Cardiac muscle cell (in vitro differentiated cells and primary cell): ENCODE measurements around the gene ZNF462. TPM values are rescaled to one million over a fixed set of nuclear protein-coding genes. Genes with fewer than 3 reads are reported as not detected.
A peak's percentile ranks its signal among the peaks of the same experiment; 100 is the strongest.

ENCODE experiments used
- DNase-seq, 2 donors: peaks; one replicate each; pipeline versions ENCODE4 v3.0.0 to v3.0.0-alpha.2; 2010 to 2017; ENCODE audit warnings: low read depth in 1 of 2, low spot score in 1 of 2
- H3K27ac ChIP-seq: fragments of 200-600 bp; sonication (generic); 2 replicates; pipeline ENCODE4 v1.5.1; 2016
- H3K27me3 ChIP-seq: fragments of 200-600 bp; sonication (generic); 2 replicates; pipeline ENCODE4 v1.6.0; 2016; ENCODE audit warnings: control low read depth
- H3K36me3 ChIP-seq: fragments of 200-600 bp; sonication (generic); 2 replicates; pipeline ENCODE4 v1.5.1; 2016; ENCODE audit warnings: control low read depth
- H3K4me1 ChIP-seq: fragments of 200-600 bp; sonication (generic); 2 replicates; pipeline ENCODE4 v1.8.1; 2017; ENCODE audit warnings: low read depth, mild to moderate bottlenecking, mixed run types
- H3K4me3 ChIP-seq: fragments of 200-600 bp; sonication (generic); 2 replicates; pipeline ENCODE4 v1.5.1; 2016; ENCODE audit warnings: mild to moderate bottlenecking
- H3K9me3 ChIP-seq: fragments of 200-600 bp; sonication (generic); 2 replicates; pipeline ENCODE4 v1.5.1; 2017; ENCODE audit warnings: low read depth, mild to moderate bottlenecking, control low read depth
- polyA plus RNA-seq: library from polyadenylated mRNA; unstranded; fragments of >200 nt; fragmentation: Nextera tagmentation; extraction: Ambion mirVana; gene quantifications from 2 replicates; pipeline ENCODE4 v1.2.1, GENCODE V29; 2016
- total RNA-seq: library from RNA; depleted of rRNA; stranded (reverse); fragments of >200 nt; gene quantifications from 2 replicates; pipeline ENCODE4 v1.2.3, GENCODE V29; 2016
- TF ChIP-seq, protein P1 (sequence below): IDR thresholded peaks from 2 replicates; pipeline ENCODE4 v1.5.1; 2012; ENCODE audit warnings: low read depth, mild to moderate bottlenecking, low read length

The ZNF462 gene
- total and polyA plus RNA-seq, 2 experiments from 2014 or later, result 12.7 to 36.8 TPM

DNA sequence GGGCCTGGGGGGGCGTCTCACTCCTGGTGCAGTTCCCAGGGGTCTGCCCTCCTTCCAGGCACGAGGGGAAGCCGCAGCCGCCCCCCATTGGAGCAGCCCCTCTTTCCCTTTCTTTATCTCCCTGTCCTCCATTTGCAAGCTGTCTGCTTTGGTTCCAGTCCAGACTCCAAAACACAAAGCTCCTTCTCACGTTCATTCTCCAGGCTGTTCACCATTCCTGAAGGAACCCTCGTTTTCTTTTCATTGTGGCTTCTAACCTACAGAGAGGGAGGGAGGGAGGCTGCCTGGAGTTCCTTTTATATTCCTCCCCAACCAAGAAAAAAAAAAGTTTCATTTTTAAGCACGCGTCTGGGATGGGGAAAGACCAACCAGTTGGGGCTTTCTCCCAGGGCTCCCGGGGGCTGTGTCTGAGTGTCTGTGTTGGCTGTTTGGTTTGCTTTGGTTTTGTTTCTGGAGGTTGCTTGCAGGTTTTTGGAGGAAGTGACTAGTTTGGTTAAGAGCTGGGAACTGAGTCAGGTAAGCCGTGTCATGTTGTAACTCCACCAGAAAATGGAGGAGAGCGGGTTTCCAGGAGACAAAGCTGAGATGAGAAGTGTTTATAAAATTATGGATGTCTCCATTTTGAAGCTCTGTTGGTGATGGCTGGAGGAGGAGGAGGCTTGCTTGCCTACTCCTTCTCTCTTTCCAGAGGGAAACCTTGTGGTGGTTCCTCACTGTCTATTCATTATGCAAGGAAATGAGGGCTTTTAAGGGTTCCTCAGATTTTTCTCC lies 1.6 kb downstream of the ZNF462 start:
- peaks cover 9% of the 10 kb centered on the region for H3K4me1 ChIP-seq
- TF ChIP-seq, protein P1, sequence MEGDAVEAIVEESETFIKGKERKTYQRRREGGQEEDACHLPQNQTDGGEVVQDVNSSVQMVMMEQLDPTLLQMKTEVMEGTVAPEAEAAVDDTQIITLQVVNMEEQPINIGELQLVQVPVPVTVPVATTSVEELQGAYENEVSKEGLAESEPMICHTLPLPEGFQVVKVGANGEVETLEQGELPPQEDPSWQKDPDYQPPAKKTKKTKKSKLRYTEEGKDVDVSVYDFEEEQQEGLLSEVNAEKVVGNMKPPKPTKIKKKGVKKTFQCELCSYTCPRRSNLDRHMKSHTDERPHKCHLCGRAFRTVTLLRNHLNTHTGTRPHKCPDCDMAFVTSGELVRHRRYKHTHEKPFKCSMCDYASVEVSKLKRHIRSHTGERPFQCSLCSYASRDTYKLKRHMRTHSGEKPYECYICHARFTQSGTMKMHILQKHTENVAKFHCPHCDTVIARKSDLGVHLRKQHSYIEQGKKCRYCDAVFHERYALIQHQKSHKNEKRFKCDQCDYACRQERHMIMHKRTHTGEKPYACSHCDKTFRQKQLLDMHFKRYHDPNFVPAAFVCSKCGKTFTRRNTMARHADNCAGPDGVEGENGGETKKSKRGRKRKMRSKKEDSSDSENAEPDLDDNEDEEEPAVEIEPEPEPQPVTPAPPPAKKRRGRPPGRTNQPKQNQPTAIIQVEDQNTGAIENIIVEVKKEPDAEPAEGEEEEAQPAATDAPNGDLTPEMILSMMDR, result no peak
- H3K27me3 ChIP-seq, result no peaks in the 10 kb centered on the region
- H3K4me3 ChIP-seq, result peak overlapping the region; percentile 61
- H3K9me3 ChIP-seq, result no peaks in the 10 kb centered on the region
- peak; percentile 38 to 60 for DNase-seq
- no peaks in the 10 kb centered on the region for H3K36me3 ChIP-seq
- peak overlapping the region; percentile 53 for H3K27ac ChIP-seq

DNA sequence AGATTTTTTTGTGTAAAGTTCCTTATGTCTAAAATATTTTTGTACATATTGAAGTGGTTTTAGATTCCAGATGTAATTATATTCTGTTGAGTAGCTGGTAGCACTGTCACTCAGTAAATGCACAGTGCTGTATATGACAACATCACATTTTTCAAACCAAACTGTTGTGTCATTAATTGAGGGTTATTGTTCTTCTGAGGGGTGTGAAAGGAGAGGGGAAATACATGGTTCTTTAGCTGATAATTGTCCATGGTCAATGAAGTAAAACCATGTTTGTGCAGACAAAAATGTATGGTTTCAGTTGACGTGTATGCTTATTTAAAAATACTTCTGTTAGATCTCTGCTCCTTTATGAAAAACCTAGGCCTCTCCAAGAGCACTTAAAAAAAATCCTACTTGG lies 3.3 kb downstream of the ZNF462 start:
- no peaks in the 10 kb centered on the region for H3K36me3 ChIP-seq
- H3K27me3 ChIP-seq, result no peaks in the 10 kb centered on the region
- TF ChIP-seq, protein P1, result no peak
- peaks cover 9% of the 10 kb centered on the region for H3K4me1 ChIP-seq
- no peak for DNase-seq
- H3K4me3 ChIP-seq, result no peak overlapping the region
- no peak overlapping the region for H3K27ac ChIP-seq
- H3K9me3 ChIP-seq, result no peaks in the 10 kb centered on the region

DNA sequence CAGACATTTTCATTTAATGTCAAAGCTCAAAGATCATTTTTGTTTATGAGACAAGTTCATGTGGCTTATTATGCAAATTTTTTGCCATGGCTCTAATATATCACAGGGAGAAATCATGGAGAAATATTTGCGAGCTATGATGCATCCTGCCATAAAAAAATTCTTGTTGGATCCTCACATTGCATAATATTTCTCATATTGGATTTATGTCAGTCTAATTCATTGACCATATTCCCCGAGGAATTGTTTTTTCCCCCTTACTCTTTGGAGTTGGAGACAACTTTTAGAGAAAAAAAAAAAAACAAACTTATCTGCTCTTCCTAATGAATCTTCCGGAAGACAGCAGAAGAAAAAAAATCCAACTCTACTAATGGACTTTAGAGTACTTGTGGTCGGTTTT lies 4.3 kb downstream of the ZNF462 start:
- peaks cover 9% of the 10 kb centered on the region for H3K4me1 ChIP-seq
- H3K27me3 ChIP-seq, result no peaks in the 10 kb centered on the region
- no peak overlapping the region for H3K4me3 ChIP-seq
- no peaks in the 10 kb centered on the region for H3K9me3 ChIP-seq
- no peak for DNase-seq
- no peak overlapping the region for H3K27ac ChIP-seq
- no peaks in the 10 kb centered on the region for H3K36me3 ChIP-seq
- TF ChIP-seq, protein P1, result no peak

DNA sequence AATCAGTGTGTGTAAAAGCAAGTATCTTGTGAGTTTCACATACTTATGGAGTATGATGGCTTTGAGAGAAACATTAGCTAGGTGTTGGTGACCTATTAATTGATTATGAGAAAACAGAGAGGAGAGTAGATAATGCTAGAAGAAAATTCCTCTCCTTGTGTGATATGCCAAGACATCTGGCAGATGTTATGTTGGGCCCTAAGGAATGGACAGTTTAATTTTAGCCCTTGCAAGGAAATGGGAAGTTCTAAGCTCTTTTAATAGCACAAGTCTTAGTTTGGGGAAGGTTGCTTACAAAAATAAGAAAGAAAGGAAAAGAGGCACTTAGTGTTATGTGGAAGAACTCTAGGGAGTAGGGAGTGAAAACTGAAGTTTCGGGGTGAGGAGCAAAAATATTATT lies 5.1 kb downstream of the ZNF462 start:
- H3K4me1 ChIP-seq, result peaks cover 9% of the 10 kb centered on the region
- H3K9me3 ChIP-seq, result no peaks in the 10 kb centered on the region
- H3K36me3 ChIP-seq, result no peaks in the 10 kb centered on the region
- H3K27ac ChIP-seq, result no peak overlapping the region
- no peaks in the 10 kb centered on the region for H3K27me3 ChIP-seq
- peak in 1 of 2 donors; percentile 22 for DNase-seq
- TF ChIP-seq, protein P1, result no peak
- H3K4me3 ChIP-seq, result no peak overlapping the region

DNA sequence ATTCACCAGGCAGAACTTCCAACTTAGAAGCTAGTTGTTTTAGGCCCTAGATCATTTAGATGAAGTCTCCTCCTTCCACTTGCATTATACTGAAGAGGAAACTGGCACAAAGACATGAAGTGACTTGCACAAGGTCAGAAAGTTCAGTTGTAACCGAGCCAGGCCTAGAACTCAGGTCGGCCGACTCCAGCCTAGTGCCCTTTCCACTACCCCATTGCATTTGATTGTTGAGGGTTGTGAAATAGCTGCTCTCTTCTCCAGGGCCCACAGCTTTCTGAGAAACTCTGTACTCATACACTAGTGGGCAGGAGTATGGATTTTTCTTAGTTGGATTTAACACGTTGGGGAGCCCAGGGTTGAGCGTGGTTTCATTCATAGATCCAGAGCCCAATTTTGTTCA lies 5.6 kb downstream of the ZNF462 start:
- TF ChIP-seq, protein P1, result no peak
- no peaks in the 10 kb centered on the region for H3K36me3 ChIP-seq
- H3K4me3 ChIP-seq, result no peak overlapping the region
- H3K27me3 ChIP-seq, result no peaks in the 10 kb centered on the region
- H3K27ac ChIP-seq, result no peak overlapping the region
- H3K9me3 ChIP-seq, result no peaks in the 10 kb centered on the region
- DNase-seq, result peak in 1 of 2 donors; percentile 61
- H3K4me1 ChIP-seq, result peaks cover 9% of the 10 kb centered on the region
